GM23248 (cell line): ENCODE results near the gene CD164L2. TPM values are rescaled to one million over a fixed set of nuclear protein-coding genes. Genes with fewer than 3 reads are reported as not detected.

ENCODE experiments used
- DNase-seq: peaks from one replicate; pipeline ENCODE4 v3.0.0-alpha.2; 2015
- H2AFZ ChIP-seq: fragments of 200-600 bp; sonication (generic); 2 replicates; pipeline ENCODE4 v1.6.1; 2016; ENCODE audit warnings: antibody characterized with exemption
- H3F3A ChIP-seq: fragments of 200-600 bp; sonication (generic); 2 replicates; pipeline ENCODE4 v1.6.1; 2016; ENCODE audit warnings: mild to moderate bottlenecking, antibody characterized with exemption, mixed run types; ENCODE audit not compliant: insufficient read depth
- H3K27ac ChIP-seq: fragments of 200-600 bp; sonication (generic); 2 replicates; pipeline ENCODE4 v1.5.1; 2016; ENCODE audit warnings: mild to moderate bottlenecking
- H3K27me3 ChIP-seq: fragments of 200-600 bp; sonication (generic); replicated peaks from 2 replicates; pipeline ENCODE4 v1.6.1; 2016; ENCODE audit warnings: mild to moderate bottlenecking; ENCODE audit not compliant: insufficient read depth
- H3K36me3 ChIP-seq: fragments of 200-600 bp; sonication (generic); 2 replicates; pipeline ENCODE4 v1.6.1; 2016; ENCODE audit warnings: low read depth, mild to moderate bottlenecking
- H3K4me1 ChIP-seq: fragments of 200-600 bp; sonication (generic); 2 replicates; pipeline ENCODE4 v1.6.1; 2016; ENCODE audit warnings: mild to moderate bottlenecking; ENCODE audit not compliant: insufficient read depth
- H3K4me2 ChIP-seq: fragments of 200-600 bp; sonication (generic); one replicate; pipeline ENCODE4 v1.6.1; 2016; ENCODE audit warnings: mild to moderate bottlenecking; ENCODE audit not compliant: unreplicated experiment
- H3K4me3 ChIP-seq: fragments of 200-600 bp; sonication (generic); 2 replicates; pipeline ENCODE4 v1.5.1; 2016; ENCODE audit warnings: mild to moderate bottlenecking
- H3K79me2 ChIP-seq: fragments of 200-600 bp; sonication (generic); 2 replicates; pipeline ENCODE4 v1.6.1; 2016; ENCODE audit warnings: mild to moderate bottlenecking; ENCODE audit not compliant: insufficient read depth
- H3K9ac ChIP-seq: fragments of 200-600 bp; sonication (generic); 2 replicates; pipeline ENCODE4 v1.6.1; 2016; ENCODE audit warnings: mild to moderate bottlenecking
- H3K9me2 ChIP-seq: fragments of 200-600 bp; sonication (generic); 2 replicates; pipeline ENCODE4 v1.6.1; 2016; ENCODE audit warnings: mixed run types, mild to moderate bottlenecking, moderate library complexity; ENCODE audit not compliant: insufficient read depth
- H3K9me3 ChIP-seq: fragments of 200-600 bp; sonication (generic); one replicate; pipeline ENCODE4 v1.6.1; 2017; ENCODE audit warnings: low read depth
- H4K20me1 ChIP-seq: fragments of 200-600 bp; sonication (generic); 2 replicates; pipeline ENCODE4 v1.6.0; 2016; ENCODE audit not compliant: insufficient read depth
- EZH2 ChIP-seq: fragments of 200-600 bp; sonication (generic); IDR thresholded peaks from 2 replicates; pipeline ENCODE4 v1.6.1; 2018; ENCODE audit warnings: antibody characterized with exemption, mild to moderate bottlenecking; ENCODE audit not compliant: insufficient read depth, poor library complexity, severe bottlenecking
- EZH2phosphoT487 ChIP-seq: fragments of 200-600 bp; sonication (generic); IDR thresholded peaks from 2 replicates; pipeline ENCODE4 v1.6.1; 2018; ENCODE audit warnings: antibody characterized with exemption, moderate library complexity, mild to moderate bottlenecking, low read depth; ENCODE audit not compliant: insufficient read depth
- WGBS, 2 experiments: methylation state at CpG; one replicate each; pipeline ENCODE4 v1.1.6; 2015 to 2017; ENCODE audit warnings: low lambda C conversion rate in 2 of 2, low coverage in 1 of 2; ENCODE audit errors: missing lambda C conversion rate in 2 of 2; 5-methylcytosine and 5-hydroxymethylcytosine counted together
- in situ Hi-C: fragments of 300-500 bp; cut with MboI; formaldehyde crosslinking; loops from 2 replicates; pipeline ENCODE4 v1.15.0; 2020
- polyA plus RNA-seq: library from polyadenylated mRNA; unstranded; fragments of >200 nt; fragmentation: Nextera tagmentation; extraction: Ambion mirVana; gene quantifications from 2 replicates; pipeline ENCODE4 v1.2.1, GENCODE V29; 2016
- total RNA-seq: library from RNA; depleted of rRNA; stranded (reverse); fragments of >200 nt; shearing (Covaris generic); gene quantifications from 2 replicates; pipeline ENCODE4 v1.2.3, GENCODE V29; 2014

Gene CD164L2
- total and polyA plus RNA-seq, 2 experiments from 2014 or later: not detected

- no peak overlapping the region for H3K9ac ChIP-seq
- no peaks in the 10 kb centered on the region for H3K79me2 ChIP-seq
- TF ChIP-seq EZH2phosphoT487 (no peak), EZH2 (no peak)
- no peak overlapping the region for H3K4me2 ChIP-seq
- H3K4me1 ChIP-seq: peaks cover 14% of the 10 kb centered on the region
- H3K36me3 ChIP-seq: peaks cover 9% of the 10 kb centered on the region; the same call in 1 of the 2 replicates
- H3F3A ChIP-seq: no peaks in the 10 kb centered on the region
- no peaks in the 10 kb centered on the region for H3K27me3 ChIP-seq
- in situ Hi-C loops: no loop called here
- H2AFZ ChIP-seq: no peak overlapping the region
- DNase-seq: no peak
- H3K9me3 ChIP-seq: no peaks in the 10 kb centered on the region
- no peaks in the 10 kb centered on the region for H4K20me1 ChIP-seq
- H3K4me3 ChIP-seq: no peak overlapping the region
- no peak overlapping the region for H3K27ac ChIP-seq
- no peaks in the 10 kb centered on the region for H3K9me2 ChIP-seq
- WGBS, 2 experiments: 96 to 100% methylated on average over 6 of the region's 6 CpGs
Measured at GRCh38 chr1:27338751-27339150, 44.4 kb downstream of the CD164L2 start.

GRCh38 chr1:27336756-27337155, 46.4 kb downstream of the CD164L2 start:
- Histone ChIP-seq H2AFZ (no peak overlapping the region), H4K20me1 (no peaks in the 10 kb centered on the region), H3K79me2 (no peaks in the 10 kb centered on the region), H3K9me2 (no peaks in the 10 kb centered on the region), H3K4me1 (peaks cover 11% of the 10 kb centered on the region), H3F3A (no peaks in the 10 kb centered on the region), H3K27ac (no peak overlapping the region), H3K9me3 (no peaks in the 10 kb centered on the region), H3K4me3 (no peak overlapping the region), H3K9ac (no peak overlapping the region), H3K4me2 (no peak overlapping the region), H3K27me3 (no peaks in the 10 kb centered on the region), H3K36me3 (peaks cover 9% of the 10 kb centered on the region; the same call in 1 of the 2 replicates)
- in situ Hi-C loops: no loop called here
- DNase-seq: no peak
- 80 to 82% methylated on average over 5 of the region's 5 CpGs for WGBS, 2 experiments
- TF ChIP-seq EZH2phosphoT487 (no peak), EZH2 (no peak)

- Histone ChIP-seq H3K79me2 (peaks cover 7% of the 10 kb centered on the region), H3K27ac (no peak overlapping the region), H3K4me2 (no peak overlapping the region), H3K36me3 (peaks cover 9% of the 10 kb centered on the region; the same call in 1 of the 2 replicates), H3K9ac (no peak overlapping the region), H3K4me1 (0 out of 2 replicates have a peak, but pooled peaks cover 1% of the 10 kb centered on the region), H3K4me3 (no peak overlapping the region), H2AFZ (no peak overlapping the region), H3F3A (no peaks in the 10 kb centered on the region), H4K20me1 (no peaks in the 10 kb centered on the region), H3K27me3 (no peaks in the 10 kb centered on the region), H3K9me2 (no peaks in the 10 kb centered on the region), H3K9me3 (no peaks in the 10 kb centered on the region)
- DNase-seq: no peak
- TF ChIP-seq EZH2 (no peak), EZH2phosphoT487 (no peak)
- in situ Hi-C loops: no loop called here
- 90 to 96% methylated on average over 17 of the region's 17 CpGs for WGBS, 2 experiments
Measured at GRCh38 chr1:27335506-27336422, 47.4 kb downstream of the CD164L2 start.

- in situ Hi-C loops: no loop called here
- Histone ChIP-seq H2AFZ (no peak overlapping the region), H3K4me2 (no peak overlapping the region), H3K36me3 (peaks cover 9% of the 10 kb centered on the region; the same call in 1 of the 2 replicates), H3K27me3 (no peaks in the 10 kb centered on the region), H3K79me2 (peaks cover 27% of the 10 kb centered on the region), H4K20me1 (no peaks in the 10 kb centered on the region; the same call in 1 of the 2 replicates), H3K27ac (no peak overlapping the region), H3K9me2 (no peaks in the 10 kb centered on the region), H3K4me3 (no peak overlapping the region), H3K4me1 (no peaks in the 10 kb centered on the region), H3K9me3 (no peaks in the 10 kb centered on the region), H3K9ac (no peak overlapping the region), H3F3A (no peaks in the 10 kb centered on the region)
- TF ChIP-seq EZH2phosphoT487: no peak
- no peak for TF ChIP-seq EZH2
- WGBS, 2 experiments: 91 to 92% methylated on average over 17 of the region's 17 CpGs
- DNase-seq: no peak
Measured at GRCh38 chr1:27333717-27334279, 49.3 kb downstream of the CD164L2 start.
